ENCODE data around the gene ZBTB7A. TPM values are rescaled to one million over a fixed set of nuclear protein-coding genes. Genes with fewer than 3 reads are reported as not detected.

The ZBTB7A gene
- total and polyA plus RNA-seq, 10 of the 15 experiments (the other 5 are each of a cell fraction or from before 2014, with no cell fraction given), result 0.26 to 42.4 (median 4.5) TPM

- DNase-seq (ENCODE audit: low read depth, low spot score) (no peak), FAIRE-seq (no peak), ATAC-seq (peak; percentile 6)
- Histone ChIP-seq H3K9me3 (replicated peaks; ENCODE audit: control insufficient read depth, insufficient read depth, low read length) (no peaks in the 10 kb centered on the region), H2AFZ (ENCODE audit: control insufficient read depth, low read depth, low read length) (no peak overlapping the region), H3K9ac (ENCODE audit: control insufficient read depth, insufficient read depth, low read length) (peak overlapping the region; percentile 75), H3K27ac (ENCODE audit: control insufficient read depth, insufficient read depth) (peak overlapping the region; percentile 87), H4K20me1 (ENCODE audit: control insufficient read depth, insufficient read depth) (peaks cover 18% of the 10 kb centered on the region), H3K27me3 (replicated peaks in 1 of 2; ENCODE audit: control insufficient read depth in 2 of 2, insufficient read depth in 2 of 2, low read length in 1 of 2) (no peaks in the 10 kb centered on the region), H3K79me2 (ENCODE audit: control insufficient read depth, insufficient read depth, low read length) (peaks cover 87% of the 10 kb centered on the region), H3K4me1 (ENCODE audit: control insufficient read depth, insufficient read depth, low read length) (peaks cover 29% of the 10 kb centered on the region), H3K4me2 (ENCODE audit: control insufficient read depth, insufficient read depth) (peak overlapping the region; percentile 98), H3K36me3 (ENCODE audit: control insufficient read depth in 2 of 2, insufficient read depth in 2 of 2, low read length in 1 of 2) (peaks cover 9 to 13% of the 10 kb centered on the region in 2 experiments; a peak in 3 of 4 replicates), H3K4me3 (peak overlapping the region; percentile 58)
- CTCF ChIA-PET, result interaction anchor here (1.2 to 3.1 kb wide), 4 partner anchors 55 to 79 kb away, joined by 3 to 12 read pairs (median 8); partner anchors contain the start of gene EEF2
- SMC1A ChIA-PET (ENCODE audit: uncharacterized antibody, unreplicated experiment), result interaction anchor here (1.9 kb wide), 2 partner anchors 49 to 55 kb away, joined by 5 to 6 read pairs; no protein-coding TSS in a partner anchor
- 1% methylated on average over 16 of the region's 16 CpGs for WGBS (ENCODE audit: insufficient coverage, insufficient replicate concordance, low lambda C conversion rate, missing lambda C conversion rate)
- BruUV-seq (replicated peaks), result no TSS peak
- no peak for TF ChIP-seq NKRF (conservative IDR thresholded peaks at IDR 0.05)
- TF ChIP-seq BHLHE40 (IDR thresholded peaks at IDR 0.05; ENCODE audit: borderline replicate concordance in 1 of 2, low read depth in 2 of 2, low read length in 1 of 2), result peak in 1 of 2 experiments; percentile 22; a peak in 1 of 4 replicates
- no peak for TF ChIP-seq SMC3 (IDR thresholded peaks at IDR 0.05; ENCODE audit: borderline replicate concordance, low read length)
- no peak for TF ChIP-seq MTA3 (IDR thresholded peaks at IDR 0.05; ENCODE audit: borderline replicate concordance, low read length)
- peak; percentile 74 for TF ChIP-seq NFXL1 (IDR thresholded peaks at IDR 0.05; ENCODE audit: borderline replicate concordance)
- TF ChIP-seq USF1 (IDR thresholded peaks at IDR 0.05; ENCODE audit: borderline replicate concordance, extremely low read length, insufficient read depth, low read depth, low read length), result no peak
- no peak for TF ChIP-seq PRDM15 (CRISPR knock-in tag; IDR thresholded peaks at IDR 0.05)
- TF ChIP-seq ZNF217 (IDR thresholded peaks at IDR 0.05), result peak; percentile 59; the same call in 1 of the 2 replicates
- no peak for TF ChIP-seq ZNF384 (IDR thresholded peaks at IDR 0.05; ENCODE audit: borderline replicate concordance, low read depth, low read length)
- TF ChIP-seq POLR2AphosphoS5 (IDR thresholded peaks at IDR 0.05; ENCODE audit: low read length), result peak; percentile 70
- TF ChIP-seq ESRRA (IDR thresholded peaks at IDR 0.05; ENCODE audit: low read length), result peak; percentile 34; the same call in 1 of the 2 replicates
- peak; percentile 27 for TF ChIP-seq NR2F1 (conservative IDR thresholded peaks at IDR 0.05)
- no peak for TF ChIP-seq CBFB (IDR thresholded peaks at IDR 0.05; ENCODE audit: low read depth)
- 0 out of 2 replicates have a peak, but pooled peaks have one; percentile 14 for TF ChIP-seq CHD2 (IDR thresholded peaks at IDR 0.05; ENCODE audit: borderline replicate concordance, low read depth, low read length)
- peak; percentile 90 for TF ChIP-seq SMARCA5 (IDR thresholded peaks at IDR 0.05)
- in situ Hi-C loops (cut with MboI), result loop anchor here (5.0 kb wide), 1 partner anchor 68 kb away; no protein-coding TSS in a partner anchor
- RAD21 ChIA-PET (ENCODE audit: unreplicated experiment), result interaction anchor here (1.1 to 1.6 kb wide), 5 partner anchors 48 to 79 kb away, joined by 3 to 5 read pairs (median 4); no protein-coding TSS in a partner anchor
- POLR2A ChIA-PET, result interaction anchor here (0.6 to 3.2 kb wide), 7 partner anchors 18 to 282 kb away, joined by 3 to 15 read pairs (median 9); partner anchors contain the start of genes EEF2 and PIAS4
- intact Hi-C loops (cut with micrococcal nuclease; ENCODE audit: unreplicated experiment), result loop anchor here (10.0 kb wide), 1 partner anchor 124 kb away; the partner anchor contains the start of genes ANKRD24 and SIRT6
Observed at GRCh38 chr19:4060621-4061177, 6.0 kb downstream of the ZBTB7A start.

All from GM12878 (cell line).